T47D (cell line): ENCODE data around the gene KAZN.

Experiments
- DNase-seq, 2 experiments: peaks; one replicate each; pipeline versions ENCODE4 v3.0.0 to v3.0.0-alpha.2; 2011 to 2012; ENCODE audit warnings: low read depth in 1 of 2, low spot score in 1 of 2
- JUND ChIP-seq: IDR thresholded peaks from 2 replicates; pipeline ENCODE4 v1.6.1; 2012; ENCODE audit warnings: low read depth
- in situ Hi-C: cut with HindIII; loops from 2 replicates; pipeline ENCODE4 v1.10.0; 2016; ENCODE audit warnings: low sequenced_read_pairs, low pct_unique_long_range_greater_than_20kb

Gene KAZN

GRCh38 chr1:15065736-15066135 lies 467.3 kb downstream of the KAZN start:
- TF ChIP-seq JUND = no peak
- no peak for DNase-seq
- in situ Hi-C loops = no loop called here

- in situ Hi-C loops = no loop called here
- DNase-seq = no peak
- no peak for TF ChIP-seq JUND
Measured at GRCh38 chr1:15066191-15066590, 467.7 kb downstream of the KAZN start.

- in situ Hi-C loops = no loop called here
- no peak for DNase-seq
- TF ChIP-seq JUND = no peak
Measured at GRCh38 chr1:15067148-15067547, 468.7 kb downstream of the KAZN start.

- no peak for TF ChIP-seq JUND
- DNase-seq = no peak
- in situ Hi-C loops = no loop called here
Measured at GRCh38 chr1:15068152-15068551, 469.7 kb downstream of the KAZN start.

GRCh38 chr1:15068997-15069396 lies 470.5 kb downstream of the KAZN start:
- no peak for DNase-seq
- no peak for TF ChIP-seq JUND
- in situ Hi-C loops = no loop called here

GRCh38 chr1:15070145-15070748 lies 471.8 kb downstream of the KAZN start:
- in situ Hi-C loops = no loop called here
- DNase-seq = no peak

GRCh38 chr1:15071936-15072335 lies 473.5 kb downstream of the KAZN start:
- in situ Hi-C loops = no loop called here
- TF ChIP-seq JUND = no peak
- no peak for DNase-seq

More at GRCh38 chr1:15070145-15070748, 471.8 kb downstream of the KAZN start:
- TF ChIP-seq JUND = no peak

- in situ Hi-C loops = no loop called here
- TF ChIP-seq JUND = no peak
- DNase-seq = no peak
Measured at GRCh38 chr1:15073799-15074308, 475.4 kb downstream of the KAZN start.

- no peak for DNase-seq
- in situ Hi-C loops = no loop called here
- TF ChIP-seq JUND = no peak
Measured at GRCh38 chr1:15075175-15075574, 476.7 kb downstream of the KAZN start.

GRCh38 chr1:15075817-15076216 lies 477.3 kb downstream of the KAZN start:
- no peak for TF ChIP-seq JUND
- no peak for DNase-seq
- in situ Hi-C loops = no loop called here

- TF ChIP-seq JUND = no peak
- in situ Hi-C loops = no loop called here
- no peak for DNase-seq
Measured at GRCh38 chr1:15076807-15077206, 478.3 kb downstream of the KAZN start.

GRCh38 chr1:15077384-15077783 lies 478.9 kb downstream of the KAZN start:
- no peak for TF ChIP-seq JUND
- in situ Hi-C loops = no loop called here
- no peak for DNase-seq

GRCh38 chr1:15080328-15081007 lies 482.0 kb downstream of the KAZN start:
- no peak for TF ChIP-seq JUND
- DNase-seq = no peak
- in situ Hi-C loops = no loop called here

- in situ Hi-C loops = no loop called here
- no peak for DNase-seq
- TF ChIP-seq JUND = no peak
Measured at GRCh38 chr1:15081102-15081501, 482.6 kb downstream of the KAZN start.
